GM08714 (cell line): ENCODE measurements around the gene CDH12.

Source experiments
- H3K4me3 ChIP-seq: fragments of 200-500 bp; sonication (Bioruptor generic); 2 replicates; pipeline ENCODE4 v1.5.1; 2014; ENCODE audit warnings: mild to moderate bottlenecking, low read length, inconsistent platforms
- ZNF274 ChIP-seq: IDR thresholded peaks from 2 replicates; pipeline ENCODE4 v1.6.1; 2012; ENCODE audit warnings: mild to moderate bottlenecking, low read depth, low read length

The CDH12 gene

DNA sequence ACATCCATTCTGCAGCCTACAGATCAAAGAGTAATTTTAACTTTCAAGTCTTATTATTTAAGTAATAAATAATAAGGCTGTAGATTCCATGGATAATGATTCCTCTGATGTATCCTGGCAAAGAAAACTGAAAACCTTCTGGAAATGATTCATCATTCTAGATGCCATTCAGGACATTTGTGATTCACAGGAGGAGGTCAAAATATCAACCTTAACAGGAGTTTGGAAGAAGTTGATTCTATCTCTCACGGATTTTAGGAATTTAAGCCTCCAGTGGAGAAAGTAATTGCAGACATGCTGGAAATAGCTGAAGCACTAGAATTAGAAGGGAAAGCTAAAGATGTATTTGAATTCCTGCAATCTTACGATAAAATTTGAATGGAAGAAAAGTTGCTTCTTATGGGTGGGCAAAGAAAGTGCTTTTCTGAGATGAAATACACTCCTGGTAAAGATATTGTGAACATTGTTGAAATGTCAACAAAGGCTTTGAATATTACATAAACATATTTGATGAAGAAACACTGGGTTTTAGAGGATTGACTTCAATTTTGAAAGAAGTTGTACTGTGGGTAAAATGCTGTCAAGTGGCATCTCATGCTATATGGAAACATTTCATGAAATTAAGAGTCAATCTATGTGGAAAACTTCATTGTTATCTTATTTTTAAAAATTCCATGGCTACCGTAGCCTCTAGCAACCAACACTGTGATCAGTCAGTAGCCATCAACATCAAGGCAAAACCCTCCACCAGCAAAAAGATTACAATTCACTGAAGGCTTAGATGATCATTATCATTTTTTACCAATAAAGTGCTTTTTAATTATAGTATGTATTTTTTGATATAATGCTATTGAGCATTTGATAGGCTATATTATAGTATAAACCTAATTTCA is 1141.0 kb downstream of the CDH12 start:
- TF ChIP-seq ZNF274 = no peak

DNA sequence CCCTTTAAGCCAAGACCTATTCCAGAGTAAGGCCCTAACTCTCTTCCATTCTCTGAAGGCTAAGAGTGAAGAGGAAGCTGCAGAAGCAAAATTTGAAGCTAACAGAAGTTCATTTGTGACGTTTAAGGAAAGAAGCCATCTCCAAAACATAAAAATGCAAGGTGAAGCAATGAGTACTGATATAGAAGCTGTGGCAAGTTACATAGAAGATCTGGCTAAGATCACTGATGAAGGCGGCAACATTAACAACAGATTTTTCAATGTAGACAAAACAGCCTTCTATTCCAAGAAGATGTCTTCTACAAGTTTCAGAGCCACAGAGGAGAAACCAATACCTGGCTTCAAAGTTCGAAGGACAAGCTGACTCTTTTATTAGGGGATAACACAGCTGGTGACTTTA is 1143.4 kb downstream of the CDH12 start:
- TF ChIP-seq ZNF274 = no peak
- H3K4me3 ChIP-seq = no peak overlapping the region

More for the DNA sequence above, 1141.0 kb downstream of the CDH12 start:
- no peak overlapping the region for H3K4me3 ChIP-seq

DNA sequence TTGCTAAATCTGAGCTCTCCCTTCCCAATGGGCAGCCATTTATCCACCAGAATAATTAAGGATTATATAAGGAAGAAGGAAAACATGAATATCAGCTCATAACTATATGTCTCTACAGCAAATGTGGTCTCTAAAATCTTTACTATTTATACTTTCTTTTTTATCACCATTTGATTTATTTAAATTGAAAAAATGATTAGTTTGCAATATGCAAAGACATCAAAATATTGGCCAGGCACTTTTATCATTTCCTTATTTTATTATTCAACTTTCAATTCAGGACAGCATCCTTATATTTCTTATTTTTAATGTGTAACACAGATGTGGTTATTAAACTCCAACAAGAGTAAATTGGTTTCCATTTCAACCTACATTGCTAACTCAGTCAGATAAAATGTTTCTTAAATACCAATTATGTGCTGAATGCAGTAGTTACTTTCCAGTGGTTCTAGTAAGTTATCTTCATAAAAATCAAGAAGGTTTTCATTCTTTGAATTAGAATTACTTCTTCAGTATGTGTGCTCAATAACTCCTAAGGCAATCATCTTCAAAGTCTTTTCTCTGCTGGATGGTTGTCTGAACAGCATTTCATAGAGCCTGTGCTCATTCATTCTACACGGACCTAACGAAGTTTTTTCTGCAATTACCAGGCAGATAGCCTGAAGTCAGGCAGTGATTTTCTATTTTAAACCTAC is 1148.0 kb downstream of the CDH12 start:
- TF ChIP-seq ZNF274 = no peak

DNA sequence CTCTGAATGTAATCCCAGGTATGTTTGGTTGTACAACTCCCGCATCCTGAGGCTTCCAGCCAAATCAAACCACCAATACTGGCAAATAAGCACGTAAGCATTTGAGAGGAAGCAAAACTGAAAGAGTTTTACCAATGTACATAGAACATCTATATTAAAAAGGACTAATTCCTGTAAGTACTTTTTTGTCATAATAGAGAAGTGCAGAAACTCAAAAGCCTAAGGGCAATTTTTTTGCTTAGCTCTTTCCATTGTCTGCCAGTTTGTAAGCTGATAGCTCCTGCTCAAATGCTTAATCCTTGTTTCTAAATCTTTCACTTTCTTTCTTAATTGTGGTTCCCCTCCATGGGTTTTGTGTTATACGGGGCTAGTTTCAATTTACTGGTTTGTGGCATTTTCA is 1151.8 kb downstream of the CDH12 start:
- no peak overlapping the region for H3K4me3 ChIP-seq
- TF ChIP-seq ZNF274 = no peak

More for the DNA sequence above, 1148.0 kb downstream of the CDH12 start:
- H3K4me3 ChIP-seq = no peak overlapping the region
